ENCODE measurements around the gene TMPRSS9.

The TMPRSS9 gene

DNA sequence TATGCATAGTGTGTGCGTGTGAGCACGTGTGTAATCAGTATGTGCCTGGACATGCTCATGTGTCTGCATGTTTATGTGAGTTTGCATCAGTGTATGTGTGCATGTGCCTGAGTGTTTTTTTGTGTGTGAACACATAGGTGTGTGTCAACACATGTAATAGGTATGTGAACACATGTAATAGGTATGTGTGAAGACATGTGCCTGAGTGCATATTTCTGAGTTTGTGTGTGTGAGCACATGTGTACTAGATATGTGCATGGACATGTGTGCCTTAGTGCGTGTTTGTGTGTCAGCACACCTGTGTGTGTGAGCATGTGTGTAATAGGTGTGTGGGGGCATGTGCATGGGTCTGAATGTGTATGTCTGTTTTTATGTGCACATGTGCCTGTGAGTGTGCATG lies 24.2 kb upstream of the TMPRSS9 start:
- WGBS: 99% methylated on average over 3 of the region's 3 CpGs
- Histone ChIP-seq H3K27ac (ENCODE audit: low read length, poor library complexity, severe bottlenecking) (no peak overlapping the region), H4K8ac (ENCODE audit: low read length) (no peak overlapping the region), H3K27me3 (ENCODE audit: control insufficient read depth in 1 of 2, insufficient read depth in 1 of 2, low read length in 2 of 2) (no peaks in the 10 kb centered on the region), H3K23ac (ENCODE audit: low read length in 2 of 2) (no peak overlapping the region), H3K4me1 (ENCODE audit: control insufficient read depth, insufficient read depth, low read depth, low read length) (peaks cover 36% of the 10 kb centered on the region), H3K14ac (ENCODE audit: low read length in 2 of 2) (no peak overlapping the region), H3K4ac (ENCODE audit: low read depth in 1 of 2, low read length in 2 of 2) (no peak overlapping the region), H2BK5ac (ENCODE audit: low read depth, low read length, poor library complexity, severe bottlenecking) (no peak overlapping the region), H3K79me1 (replicated peaks; ENCODE audit: low read length, poor library complexity, severe bottlenecking) (peaks cover 62% of the 10 kb centered on the region), H2AFZ (ENCODE audit: low read depth, low read length) (no peak overlapping the region), H3K18ac (ENCODE audit: low read depth in 1 of 2, low read length in 2 of 2) (no peak overlapping the region), H3K4me3 (ENCODE audit: insufficient read depth in 1 of 2, low read depth in 1 of 2, low read length in 2 of 2) (no peak overlapping the region), H2BK120ac (ENCODE audit: low read depth, low read length) (no peak overlapping the region), H2AK5ac (ENCODE audit: low read length, severe bottlenecking) (no peak overlapping the region), H3K9ac (ENCODE audit: low read length) (no peak overlapping the region), H3K9me3 (ENCODE audit: control insufficient read depth, low read length) (no peaks in the 10 kb centered on the region), H2BK15ac (ENCODE audit: low read depth, poor library complexity, severe bottlenecking) (no peak overlapping the region), H3K36me3 (ENCODE audit: control insufficient read depth in 1 of 2, insufficient read depth in 2 of 2, low read depth in 1 of 2, low read length in 2 of 2) (peaks cover 5 to 67% of the 10 kb centered on the region in 2 experiments), H3K4me2 (ENCODE audit: low read length, poor library complexity, severe bottlenecking) (no peak overlapping the region), H2BK12ac (ENCODE audit: low read length in 2 of 2) (no peak overlapping the region), H4K91ac (ENCODE audit: low read length) (no peak overlapping the region)
- DNase-seq: no peak

DNA sequence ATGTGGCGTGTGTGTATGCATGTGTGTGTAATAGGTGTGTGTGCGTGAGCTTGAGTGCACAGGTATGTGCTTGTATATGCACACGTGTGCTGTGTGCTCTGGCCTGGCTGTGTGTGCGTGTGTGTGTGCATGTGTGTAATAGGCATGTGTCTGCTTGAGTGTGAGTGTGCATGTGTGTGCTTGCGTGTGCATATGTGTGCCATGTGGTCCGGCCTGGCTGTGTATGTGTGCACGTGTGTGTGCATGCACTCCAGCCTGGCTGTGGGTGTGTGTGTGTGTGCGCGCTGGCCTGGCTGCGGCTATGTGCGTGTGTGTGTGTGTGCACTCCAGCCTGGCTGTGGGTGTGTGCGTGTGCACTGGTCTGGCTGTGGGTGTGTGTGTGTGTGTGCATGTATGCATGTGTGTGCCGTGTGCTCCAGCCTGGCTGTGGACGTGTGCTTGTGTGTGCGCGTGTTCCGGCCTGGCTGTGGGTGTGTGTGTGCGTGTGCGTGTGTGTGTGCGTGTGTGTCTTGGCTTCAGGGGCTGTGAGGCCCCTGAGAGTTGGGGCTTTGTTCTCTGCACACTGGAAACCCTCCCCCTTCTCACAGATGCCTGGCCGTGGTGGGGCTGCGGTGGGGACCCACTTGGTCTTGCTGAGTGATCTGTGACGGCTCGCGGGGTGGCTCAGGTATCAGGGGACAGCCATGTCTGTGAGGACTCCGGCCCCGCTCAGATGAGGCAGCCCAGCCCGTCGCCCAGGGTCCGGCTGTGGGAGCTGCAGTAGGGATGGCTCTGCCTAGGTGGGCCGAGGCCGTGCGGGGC lies 23.3 kb upstream of the TMPRSS9 start:
- H4K8ac ChIP-seq (ENCODE audit: low read length): no peak overlapping the region
- H2BK5ac ChIP-seq (ENCODE audit: low read depth, low read length, poor library complexity, severe bottlenecking): no peak overlapping the region
- no peak overlapping the region for H2BK120ac ChIP-seq (ENCODE audit: low read depth, low read length)
- no peak overlapping the region for H3K27ac ChIP-seq (ENCODE audit: low read length, poor library complexity, severe bottlenecking)
- WGBS: over 99% methylated on average over 33 of the region's 33 CpGs
- no peak overlapping the region for H3K18ac ChIP-seq (ENCODE audit: low read depth in 1 of 2, low read length in 2 of 2)
- H3K23ac ChIP-seq (ENCODE audit: low read length in 2 of 2): no peak overlapping the region
- peaks cover 35% of the 10 kb centered on the region for H3K4me1 ChIP-seq (ENCODE audit: control insufficient read depth, insufficient read depth, low read depth, low read length)
- H2BK15ac ChIP-seq (ENCODE audit: low read depth, poor library complexity, severe bottlenecking): no peak overlapping the region
- H3K4me3 ChIP-seq (ENCODE audit: insufficient read depth in 1 of 2, low read depth in 1 of 2, low read length in 2 of 2): no peak overlapping the region
- H4K91ac ChIP-seq (ENCODE audit: low read length): no peak overlapping the region
- H3K14ac ChIP-seq (ENCODE audit: low read length in 2 of 2): peak overlapping the region in 1 of 2 experiments; percentile 23
- no peak overlapping the region for H2AK5ac ChIP-seq (ENCODE audit: low read length, severe bottlenecking)
- peaks cover 56% of the 10 kb centered on the region for H3K79me1 ChIP-seq (replicated peaks; ENCODE audit: low read length, poor library complexity, severe bottlenecking)
- DNase-seq: no peak
- H3K36me3 ChIP-seq (ENCODE audit: control insufficient read depth in 1 of 2, insufficient read depth in 2 of 2, low read depth in 1 of 2, low read length in 2 of 2): peaks cover 10 to 75% of the 10 kb centered on the region in 2 experiments
- H2AFZ ChIP-seq (ENCODE audit: low read depth, low read length): no peak overlapping the region
- no peaks in the 10 kb centered on the region for H3K27me3 ChIP-seq (ENCODE audit: control insufficient read depth in 1 of 2, insufficient read depth in 1 of 2, low read length in 2 of 2)
- no peak overlapping the region for H3K4ac ChIP-seq (ENCODE audit: low read depth in 1 of 2, low read length in 2 of 2)
- no peak overlapping the region for H3K4me2 ChIP-seq (ENCODE audit: low read length, poor library complexity, severe bottlenecking)
- no peak overlapping the region for H2BK12ac ChIP-seq (ENCODE audit: low read length in 2 of 2)
- no peaks in the 10 kb centered on the region for H3K9me3 ChIP-seq (ENCODE audit: control insufficient read depth, low read length)
- H3K9ac ChIP-seq (ENCODE audit: low read length): no peak overlapping the region

DNA sequence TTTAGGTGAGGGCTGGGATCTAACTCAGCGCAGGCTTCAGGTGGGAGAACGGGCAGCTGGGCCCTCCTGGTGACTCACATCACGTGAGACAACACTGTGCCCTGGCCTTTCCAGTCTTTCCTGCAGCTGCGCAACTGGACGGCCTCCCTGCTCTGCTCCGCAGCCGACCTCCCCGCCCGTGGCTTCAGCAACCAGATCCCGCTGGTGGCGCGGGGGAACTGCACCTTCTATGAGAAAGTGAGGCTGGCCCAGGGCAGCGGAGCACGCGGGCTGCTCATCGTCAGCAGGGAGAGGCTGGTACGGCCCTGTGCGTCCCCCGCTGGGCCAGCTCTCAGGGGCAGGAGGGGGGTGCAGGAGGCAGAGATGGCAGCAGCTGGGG lies 22.7 kb upstream of the TMPRSS9 start:
- Histone ChIP-seq H2BK12ac (ENCODE audit: low read length in 2 of 2) (no peak overlapping the region), H2AFZ (ENCODE audit: low read depth, low read length) (no peak overlapping the region), H3K27ac (ENCODE audit: low read length, poor library complexity, severe bottlenecking) (no peak overlapping the region), H3K23ac (ENCODE audit: low read length in 2 of 2) (no peak overlapping the region), H3K79me1 (replicated peaks; ENCODE audit: low read length, poor library complexity, severe bottlenecking) (peaks cover 50% of the 10 kb centered on the region), H3K18ac (ENCODE audit: low read depth in 1 of 2, low read length in 2 of 2) (no peak overlapping the region), H2AK5ac (ENCODE audit: low read length, severe bottlenecking) (no peak overlapping the region), H2BK5ac (ENCODE audit: low read depth, low read length, poor library complexity, severe bottlenecking) (no peak overlapping the region), H4K8ac (ENCODE audit: low read length) (no peak overlapping the region), H3K36me3 (ENCODE audit: control insufficient read depth in 1 of 2, insufficient read depth in 2 of 2, low read depth in 1 of 2, low read length in 2 of 2) (peaks cover 11 to 76% of the 10 kb centered on the region in 2 experiments), H2BK120ac (ENCODE audit: low read depth, low read length) (no peak overlapping the region), H3K9ac (ENCODE audit: low read length) (peak overlapping the region; percentile 32), H3K4ac (ENCODE audit: low read depth in 1 of 2, low read length in 2 of 2) (no peak overlapping the region), H3K4me3 (ENCODE audit: insufficient read depth in 1 of 2, low read depth in 1 of 2, low read length in 2 of 2) (no peak overlapping the region), H3K14ac (ENCODE audit: low read length in 2 of 2) (no peak overlapping the region), H2BK15ac (ENCODE audit: low read depth, poor library complexity, severe bottlenecking) (no peak overlapping the region), H3K4me2 (ENCODE audit: low read length, poor library complexity, severe bottlenecking) (no peak overlapping the region), H3K27me3 (ENCODE audit: control insufficient read depth in 1 of 2, insufficient read depth in 1 of 2, low read length in 2 of 2) (no peaks in the 10 kb centered on the region), H3K4me1 (ENCODE audit: control insufficient read depth, insufficient read depth, low read depth, low read length) (peaks cover 31% of the 10 kb centered on the region), H4K91ac (ENCODE audit: low read length) (no peak overlapping the region), H3K9me3 (ENCODE audit: control insufficient read depth, low read length) (no peaks in the 10 kb centered on the region)
- peak; percentile 53 for DNase-seq
- WGBS: 68% methylated on average over 19 of the region's 19 CpGs

DNA sequence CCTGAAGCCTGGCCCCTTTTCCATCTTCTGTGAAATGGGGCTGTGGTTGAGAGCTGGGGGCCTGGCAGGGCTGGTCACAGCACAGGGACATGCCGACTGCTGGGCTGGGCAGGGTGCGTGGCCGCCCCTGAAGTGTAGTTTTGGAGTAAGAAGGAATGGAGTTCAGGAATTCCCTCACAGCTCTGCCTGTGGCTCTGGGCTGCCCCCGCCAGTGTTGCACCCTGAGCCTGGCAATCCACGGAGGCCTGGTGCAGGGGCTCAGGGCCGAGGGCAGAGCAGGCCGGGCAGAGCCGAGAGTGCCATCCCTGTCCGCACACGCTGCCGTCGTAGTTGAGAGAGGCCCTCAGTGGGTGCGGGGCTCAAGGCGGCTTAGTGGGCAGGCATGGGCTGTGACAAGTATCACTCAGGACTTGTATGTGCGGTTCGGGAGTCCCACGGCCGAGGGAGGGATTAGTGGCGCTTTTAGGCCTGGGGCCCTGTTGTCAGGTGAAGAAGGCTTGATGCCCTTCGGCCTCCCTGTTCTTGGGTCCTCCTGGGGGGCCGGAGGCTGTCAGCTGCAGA lies 21.9 kb upstream of the TMPRSS9 start:
- H3K4ac ChIP-seq (ENCODE audit: low read depth in 1 of 2, low read length in 2 of 2): no peak overlapping the region
- no peak overlapping the region for H2AFZ ChIP-seq (ENCODE audit: low read depth, low read length)
- DNase-seq: no peak
- no peak overlapping the region for H3K14ac ChIP-seq (ENCODE audit: low read length in 2 of 2)
- H3K9me3 ChIP-seq (ENCODE audit: control insufficient read depth, low read length): no peaks in the 10 kb centered on the region
- no peak overlapping the region for H3K23ac ChIP-seq (ENCODE audit: low read length in 2 of 2)
- H3K27me3 ChIP-seq (ENCODE audit: control insufficient read depth in 1 of 2, insufficient read depth in 1 of 2, low read length in 2 of 2): no peaks in the 10 kb centered on the region
- H2AK5ac ChIP-seq (ENCODE audit: low read length, severe bottlenecking): no peak overlapping the region
- H3K9ac ChIP-seq (ENCODE audit: low read length): no peak overlapping the region
- peaks cover 26% of the 10 kb centered on the region for H3K4me1 ChIP-seq (ENCODE audit: control insufficient read depth, insufficient read depth, low read depth, low read length)
- WGBS: 97% methylated on average over 21 of the region's 21 CpGs
- no peak overlapping the region for H2BK120ac ChIP-seq (ENCODE audit: low read depth, low read length)
- no peak overlapping the region for H2BK5ac ChIP-seq (ENCODE audit: low read depth, low read length, poor library complexity, severe bottlenecking)
- H2BK12ac ChIP-seq (ENCODE audit: low read length in 2 of 2): no peak overlapping the region
- no peak overlapping the region for H3K27ac ChIP-seq (ENCODE audit: low read length, poor library complexity, severe bottlenecking)
- H3K36me3 ChIP-seq (ENCODE audit: control insufficient read depth in 1 of 2, insufficient read depth in 2 of 2, low read depth in 1 of 2, low read length in 2 of 2): peaks cover 11 to 82% of the 10 kb centered on the region in 2 experiments
- H3K4me3 ChIP-seq (ENCODE audit: insufficient read depth in 1 of 2, low read depth in 1 of 2, low read length in 2 of 2): no peak overlapping the region
- no peak overlapping the region for H4K8ac ChIP-seq (ENCODE audit: low read length)
- H3K4me2 ChIP-seq (ENCODE audit: low read length, poor library complexity, severe bottlenecking): no peak overlapping the region
- peaks cover 49% of the 10 kb centered on the region for H3K79me1 ChIP-seq (replicated peaks; ENCODE audit: low read length, poor library complexity, severe bottlenecking)
- no peak overlapping the region for H2BK15ac ChIP-seq (ENCODE audit: low read depth, poor library complexity, severe bottlenecking)
- H3K18ac ChIP-seq (ENCODE audit: low read depth in 1 of 2, low read length in 2 of 2): no peak overlapping the region
- H4K91ac ChIP-seq (ENCODE audit: low read length): no peak overlapping the region

Data from mesenchymal stem cell (in vitro differentiated cells and primary cell).